SK-N-SH (cell line): ENCODE data around the gene PSMD14. TPM values are rescaled to one million over a fixed set of nuclear protein-coding genes. Genes with fewer than 3 reads are reported as not detected.

ENCODE experiments used
- CTCF ChIA-PET: fragments of 300-600, 350-600 bp; formaldehyde crosslinking; extraction: SDS; loops from one replicate; lab custom pipeline; 2021; lab: Yijun Ruan, JAX
- POLR2A ChIA-PET: fragments of 350-600 bp; sonication (Branson Sonifier 250); formaldehyde crosslinking; extraction: SDS; loops from one replicate; lab custom pipeline; 2020; ENCODE audit warnings: antibody characterized with exemption, inconsistent platforms; lab: Yijun Ruan, JAX
- DNase-seq: peaks from one replicate; pipeline ENCODE4 v3.0.0; 2012
- H2AFZ ChIP-seq: fragments of 200-600 bp; sonication (generic); 2 replicates; pipeline ENCODE4 v1.8.1; 2016; ENCODE audit warnings: antibody characterized with exemption, mild to moderate bottlenecking, low read depth
- H3F3A ChIP-seq: fragments of 200-600 bp; sonication (generic); replicated peaks from 2 replicates; pipeline ENCODE3; 2016; ENCODE audit warnings: antibody characterized with exemption, mild to moderate bottlenecking; ENCODE audit not compliant: insufficient read depth
- H3K27ac ChIP-seq, 2 experiments: fragments of 200-500 bp in 1 of 2; fragments of 200-600 bp in 1 of 2; sonication (Bioruptor generic) in 1 of 2; sonication (generic), shearing (Covaris generic) in 1 of 2; 2 replicates each; pipeline versions ENCODE4 v1.5.1 to v1.6.1; 2014 to 2016; ENCODE audit warnings: low read depth in 2 of 2, inconsistent platforms in 1 of 2, low read length in 1 of 2, mild to moderate bottlenecking in 1 of 2, mixed read lengths in 1 of 2
- H3K27me3 ChIP-seq: fragments of 200-600 bp; sonication (generic), shearing (Covaris generic); 2 replicates; pipeline ENCODE4 v1.6.1; 2016; ENCODE audit warnings: mixed run types; ENCODE audit not compliant: insufficient read depth
- H3K36me3 ChIP-seq, 2 experiments: fragments of 200-500 bp in 1 of 2; fragments of 200-600 bp in 1 of 2; sonication (Bioruptor generic) in 1 of 2; sonication (generic) in 1 of 2; replicated peaks in 1 of 2; 2 replicates each; pipeline versions ENCODE3 to v1.5.1; 2014 to 2016; ENCODE audit warnings: low read length in 1 of 2, mild to moderate bottlenecking in 1 of 2; ENCODE audit not compliant: insufficient read depth in 2 of 2, control insufficient read depth in 1 of 2
- H3K4me1 ChIP-seq, 2 experiments: fragments of 200-500 bp in 1 of 2; fragments of 200-600 bp in 1 of 2; sonication (Bioruptor generic) in 1 of 2; sonication (generic), shearing (Covaris generic) in 1 of 2; 2 replicates each; pipeline versions ENCODE4 v1.5.1 to v1.6.1; 2014 to 2016; ENCODE audit warnings: low read depth in 1 of 2, low read length in 1 of 2, mixed run types in 1 of 2; ENCODE audit not compliant: insufficient read depth in 2 of 2, control insufficient read depth in 1 of 2
- H3K4me2 ChIP-seq: fragments of 200-600 bp; sonication (generic), shearing (Covaris generic); 2 replicates; pipeline ENCODE4 v1.6.1; 2017; ENCODE audit warnings: mixed run types
- H3K4me3 ChIP-seq, 2 experiments: fragments of 200-500 bp in 1 of 2; fragments of 200-600 bp in 1 of 2; sonication (Bioruptor generic) in 1 of 2; sonication (generic), shearing (Covaris generic) in 1 of 2; 2 replicates each; pipeline versions ENCODE4 v1.5.1 to v1.8.1; 2014 to 2016; ENCODE audit warnings: low read depth in 2 of 2, inconsistent platforms in 1 of 2, low read length in 1 of 2, mild to moderate bottlenecking in 1 of 2, mixed read lengths in 1 of 2, moderate library complexity in 1 of 2
- H3K79me2 ChIP-seq: fragments of 200-600 bp; sonication (generic); 2 replicates; pipeline ENCODE4 v1.8.1; 2017; ENCODE audit warnings: mild to moderate bottlenecking; ENCODE audit not compliant: insufficient read depth
- H3K9ac ChIP-seq: fragments of 200-600 bp; sonication (generic); 2 replicates; pipeline ENCODE4 v1.6.1; 2017; ENCODE audit warnings: mixed run types
- H3K9me2 ChIP-seq: fragments of 200-600 bp; sonication (generic); 2 replicates; pipeline ENCODE4 v1.6.1; 2017; ENCODE audit warnings: mixed run types
- H3K9me3 ChIP-seq: fragments of 200-600 bp; sonication (generic); 2 replicates; pipeline ENCODE4 v1.6.1; 2017; ENCODE audit warnings: mixed run types, mild to moderate bottlenecking, moderate library complexity
- H4K20me1 ChIP-seq: fragments of 200-600 bp; sonication (generic); 2 replicates; pipeline ENCODE4 v1.6.1; 2017; ENCODE audit warnings: mild to moderate bottlenecking, mixed run types; ENCODE audit not compliant: insufficient read depth
- EZH2phosphoT487 ChIP-seq: fragments of 200-600 bp; sonication (generic); IDR thresholded peaks from 2 replicates; pipeline ENCODE4 v1.6.1; 2017; ENCODE audit warnings: low read depth, mixed run types, mild to moderate bottlenecking, antibody characterized with exemption, moderate library complexity, borderline replicate concordance
- FOXJ3 ChIP-seq: sonication (generic); formaldehyde crosslinking; IDR thresholded peaks from 2 replicates; pipeline ENCODE4 v1.5.1; 2020; ENCODE audit warnings: mild to moderate bottlenecking, missing genetic modification reagents
- GABPA ChIP-seq: IDR thresholded peaks from 2 replicates; pipeline ENCODE4 v1.4.0; 2012; ENCODE audit warnings: low read depth, mild to moderate bottlenecking
- GATA2 ChIP-seq: sonication (generic); formaldehyde crosslinking; IDR thresholded peaks from 2 replicates; pipeline ENCODE4 v1.5.0; 2020; ENCODE audit warnings: mild to moderate bottlenecking, missing genetic modification reagents
- IRF3 ChIP-seq: fragments of 150-350 bp; IDR thresholded peaks from 2 replicates; pipeline ENCODE4 v1.6.1; 2016; ENCODE audit warnings: mild to moderate bottlenecking, low read depth, low read length
- JUND ChIP-seq: IDR thresholded peaks from 2 replicates; pipeline ENCODE4 v1.4.0; 2012
- MEF2A ChIP-seq: IDR thresholded peaks from 2 replicates; pipeline ENCODE4 v1.4.0; 2012; ENCODE audit warnings: low read depth, borderline replicate concordance
- NFIC ChIP-seq: IDR thresholded peaks from 2 replicates; pipeline ENCODE4 v1.4.0; 2012; ENCODE audit warnings: borderline replicate concordance
- NRF1 ChIP-seq: IDR thresholded peaks from 2 replicates; pipeline ENCODE4 v1.6.1; 2012; ENCODE audit warnings: low read depth, mild to moderate bottlenecking, low read length
- PBX3 ChIP-seq: IDR thresholded peaks from 2 replicates; pipeline ENCODE4; 2012
- POLR2AphosphoS5 ChIP-seq: IDR thresholded peaks from 2 replicates; pipeline ENCODE4 v1.6.1; 2012; ENCODE audit warnings: low read depth, low read length
- RAD21 ChIP-seq: IDR thresholded peaks from 2 replicates; pipeline ENCODE4 v1.6.1; 2012; ENCODE audit warnings: mild to moderate bottlenecking, low read length
- RXRA ChIP-seq: IDR thresholded peaks from 2 replicates; pipeline ENCODE4 v1.4.0; 2012; ENCODE audit warnings: low read depth, mild to moderate bottlenecking, borderline replicate concordance
- SMC3 ChIP-seq: IDR thresholded peaks from 2 replicates; pipeline ENCODE4 v1.6.1; 2012; ENCODE audit warnings: low read depth, low read length, improper control_type of control experiment
- TAF1 ChIP-seq: IDR thresholded peaks from 2 replicates; pipeline ENCODE4 v1.6.1; 2012; ENCODE audit warnings: low read depth, mild to moderate bottlenecking, low read length, moderate library complexity, borderline replicate concordance
- TCF12 ChIP-seq: IDR thresholded peaks from 2 replicates; pipeline ENCODE4 v1.4.0; 2012
- TEAD4 ChIP-seq: IDR thresholded peaks from 2 replicates; pipeline ENCODE4 v1.4.0; 2012; ENCODE audit warnings: mild to moderate bottlenecking, borderline replicate concordance; ENCODE audit not compliant: insufficient read depth
- YY1 ChIP-seq: IDR thresholded peaks from 2 replicates; pipeline ENCODE4 v1.4.0; 2012; ENCODE audit warnings: low read depth, mild to moderate bottlenecking
- WGBS: methylation state at CpG from one replicate; pipeline ENCODE4 v1.1.6; 2017; ENCODE audit warnings: low lambda C conversion rate; 5-methylcytosine and 5-hydroxymethylcytosine counted together
- polyA plus RNA-seq, 3 experiments: library from polyadenylated mRNA; depleted of rRNA; stranded (reverse); fragments of >200 nt; gene quantifications; 2 replicates each; pipeline ENCODE4 v1.2.3, GENCODE V29; 2012
- TF ChIP-seq, protein P1 (sequence below): IDR thresholded peaks from 2 replicates; pipeline ENCODE4 v1.4.0; 2012; ENCODE audit warnings: low read depth, borderline replicate concordance

The PSMD14 gene
- polyA plus RNA-seq, 1 of the 3 experiments (the other 2 are of a cell fraction) = 50.4 TPM

DNA sequence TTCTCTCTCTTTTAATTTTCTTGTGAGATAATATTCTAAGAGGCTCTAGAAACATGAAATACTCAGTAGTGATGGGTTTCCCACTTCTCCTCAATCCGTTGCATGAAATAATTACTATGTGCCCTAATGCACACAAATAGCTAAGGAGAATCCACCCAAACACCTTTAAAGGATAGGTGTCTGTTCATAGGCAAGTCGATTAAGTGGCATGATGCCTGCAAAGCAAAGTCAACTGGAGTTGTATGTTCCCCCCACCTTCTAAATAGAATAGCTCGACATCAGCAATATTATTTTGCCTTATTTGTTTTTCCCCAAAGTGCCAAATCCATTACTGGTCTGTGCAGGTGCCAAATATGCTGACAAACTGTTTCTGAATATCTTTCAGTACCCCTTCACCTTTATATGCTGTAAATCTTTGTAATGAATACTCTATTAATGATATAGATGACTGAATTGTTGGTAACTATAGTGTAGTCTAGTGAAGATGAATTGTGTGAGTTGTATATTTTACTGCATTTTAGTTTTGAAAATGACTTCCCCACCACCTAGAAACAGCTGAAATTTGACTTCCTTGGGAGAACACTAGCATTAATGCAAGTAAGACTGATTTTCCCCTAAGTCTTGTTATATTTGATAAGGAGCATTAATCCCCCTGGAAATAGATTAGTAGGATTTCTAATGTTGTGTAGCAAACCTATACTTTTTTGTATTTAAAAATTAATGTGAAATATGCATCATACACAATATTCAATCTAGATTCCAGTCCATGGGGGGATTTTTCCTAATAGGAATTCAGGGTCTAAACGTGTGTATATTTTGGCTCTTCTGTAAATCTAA, 116.9 kb downstream of the PSMD14 start:
- H3K9me3 ChIP-seq = no peaks in the 10 kb centered on the region
- no peak overlapping the region for H3K4me3 ChIP-seq
- no peak for DNase-seq
- H3K4me2 ChIP-seq = no peak overlapping the region
- no peak overlapping the region for H2AFZ ChIP-seq
- H3K36me3 ChIP-seq = no peaks in the 10 kb centered on the region
- no peak overlapping the region for H3K9ac ChIP-seq
- WGBS = 37% methylated on average over 4 of the region's 4 CpGs
- no peaks in the 10 kb centered on the region for H3K79me2 ChIP-seq
- no peak overlapping the region for H3K27ac ChIP-seq
- H3K27me3 ChIP-seq = peaks cover 50% of the 10 kb centered on the region; the same call in 1 of the 2 replicates
- H4K20me1 ChIP-seq = no peaks in the 10 kb centered on the region
- no peaks in the 10 kb centered on the region for H3F3A ChIP-seq
- peaks cover 0 to 6% of the 10 kb centered on the region in 2 experiments; a peak in 1 of 4 replicates for H3K4me1 ChIP-seq
- TF ChIP-seq GABPA (no peak), EZH2phosphoT487 (no peak), NFIC (no peak), TEAD4 (no peak), FOXJ3 (CRISPR knock-in tag) (no peak), IRF3 (no peak), TAF1 (no peak), MEF2A (no peak), RXRA (no peak), YY1 (no peak)
- TF ChIP-seq, protein P1, sequence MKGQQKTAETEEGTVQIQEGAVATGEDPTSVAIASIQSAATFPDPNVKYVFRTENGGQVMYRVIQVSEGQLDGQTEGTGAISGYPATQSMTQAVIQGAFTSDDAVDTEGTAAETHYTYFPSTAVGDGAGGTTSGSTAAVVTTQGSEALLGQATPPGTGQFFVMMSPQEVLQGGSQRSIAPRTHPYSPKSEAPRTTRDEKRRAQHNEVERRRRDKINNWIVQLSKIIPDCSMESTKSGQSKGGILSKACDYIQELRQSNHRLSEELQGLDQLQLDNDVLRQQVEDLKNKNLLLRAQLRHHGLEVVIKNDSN = no peak
- ChIA-PET POLR2A (no interaction called here), CTCF (interaction anchor here (0.7 to 2.5 kb wide), 5 partner anchors 8 to 119 kb away, joined by 3 to 5 read pairs (median 3); no protein-coding TSS in a partner anchor)
- H3K9me2 ChIP-seq = no peaks in the 10 kb centered on the region

- 51% methylated on average over 17 of the region's 17 CpGs for WGBS
Observed at GRCh38 chr2:161425728-161426454, 117.7 kb downstream of the PSMD14 start.

More at GRCh38 chr2:161425728-161426454, 117.7 kb downstream of the PSMD14 start:
- TF ChIP-seq RAD21 = no peak
- no peak for TF ChIP-seq NFIC
- no peak for TF ChIP-seq SMC3
- no peak for TF ChIP-seq TCF12
- no peak for TF ChIP-seq NRF1
- TF ChIP-seq, protein P1 = no peak
- no peak for TF ChIP-seq YY1
- no peak for TF ChIP-seq POLR2AphosphoS5
- TF ChIP-seq GATA2 (CRISPR knock-in tag) = no peak
- TF ChIP-seq JUND = no peak
- no peak for TF ChIP-seq GABPA
- no peak for TF ChIP-seq PBX3
- Histone ChIP-seq H3K9ac (no peak overlapping the region), H3K9me3 (no peaks in the 10 kb centered on the region), H3K4me1 (peaks cover 0 to 6% of the 10 kb centered on the region in 2 experiments; a peak in 1 of 4 replicates), H2AFZ (no peak overlapping the region), H3K36me3 (no peaks in the 10 kb centered on the region), H3K79me2 (no peaks in the 10 kb centered on the region), H3F3A (no peaks in the 10 kb centered on the region), H3K4me2 (no peak overlapping the region), H3K9me2 (no peaks in the 10 kb centered on the region), H4K20me1 (no peaks in the 10 kb centered on the region), H3K27ac (no peak overlapping the region), H3K4me3 (no peak overlapping the region), H3K27me3 (peaks cover 44% of the 10 kb centered on the region; the same call in 1 of the 2 replicates)
- CTCF ChIA-PET = interaction anchor here (0.7 to 2.5 kb wide), 4 partner anchors 9 to 14 kb away, joined by 3 to 6 read pairs (median 4); no protein-coding TSS in a partner anchor
- DNase-seq = no peak
- POLR2A ChIA-PET = no interaction called here
